GM19452 (cell line): ENCODE measurements around the gene RARG.
A peak's percentile ranks its signal among the peaks of the same experiment; 100 is the strongest.

Experiments used
- ATAC-seq: cut with Tn5 transposase; IDR thresholded peaks from one replicate; pipeline ENCODE4 v1.9.1; 2021; ENCODE audit not compliant: unreplicated experiment

Gene RARG

GRCh38 chr12:53224061-53224896 lies 7.7 kb downstream of the RARG start:
- no peak for ATAC-seq

GRCh38 chr12:53223389-53224060 lies 8.5 kb downstream of the RARG start:
- no peak for ATAC-seq

- ATAC-seq = no peak
Measured at GRCh38 chr12:53222806-53223261, 9.2 kb downstream of the RARG start.

GRCh38 chr12:53222170-53222721 lies 9.8 kb downstream of the RARG start:
- ATAC-seq = no peak

GRCh38 chr12:53221203-53222080 lies 10.6 kb downstream of the RARG start:
- ATAC-seq = peak; percentile 25

GRCh38 chr12:53220694-53221202 lies 11.3 kb downstream of the RARG start:
- peak; percentile 58 for ATAC-seq

GRCh38 chr12:53219956-53220693 lies 11.9 kb downstream of the RARG start:
- ATAC-seq = peak; percentile 33

GRCh38 chr12:53219292-53219955 lies 12.6 kb downstream of the RARG start:
- no peak for ATAC-seq

GRCh38 chr12:53218551-53219291 lies 13.3 kb downstream of the RARG start:
- no peak for ATAC-seq

- no peak for ATAC-seq
Measured at GRCh38 chr12:53217931-53218307, 14.1 kb downstream of the RARG start.

GRCh38 chr12:53217051-53217930 lies 14.7 kb downstream of the RARG start:
- no peak for ATAC-seq

- no peak for ATAC-seq
Measured at GRCh38 chr12:53215497-53215896, 16.5 kb downstream of the RARG start.

GRCh38 chr12:53214687-53215455 lies 17.1 kb downstream of the RARG start:
- no peak for ATAC-seq

- no peak for ATAC-seq
Measured at GRCh38 chr12:53214221-53214620, 17.8 kb downstream of the RARG start.

GRCh38 chr12:53213348-53213747 lies 18.7 kb downstream of the RARG start:
- ATAC-seq = peak; percentile 48

GRCh38 chr12:53212931-53213330 lies 19.1 kb downstream of the RARG start:
- ATAC-seq = no peak
